T-helper 2 cell (primary cell): ENCODE results near the gene STAT4.

Experiments
- DNase-seq, 5 experiments: peaks; one replicate each; pipeline versions ENCODE4 v3.0.0 to v3.0.0-alpha.2; 2012 to 2022

The STAT4 gene

GRCh38 chr2:190993292-190993643 is 157.5 kb downstream of the STAT4 start:
- no peak for DNase-seq

GRCh38 chr2:190990132-190990531 is 160.7 kb downstream of the STAT4 start:
- no peak for DNase-seq

- no peak for DNase-seq
Observed at GRCh38 chr2:190988910-190989309, 161.9 kb downstream of the STAT4 start.

- DNase-seq = no peak
Observed at GRCh38 chr2:190987938-190988337, 162.9 kb downstream of the STAT4 start.

GRCh38 chr2:190987116-190987515 is 163.7 kb downstream of the STAT4 start:
- DNase-seq = no peak

- DNase-seq = no peak
Observed at GRCh38 chr2:190986221-190986953, 164.4 kb downstream of the STAT4 start.

- peak in 1 of 5 experiments; percentile 33 for DNase-seq
Observed at GRCh38 chr2:190984595-190984994, 166.2 kb downstream of the STAT4 start.

- no peak for DNase-seq
Observed at GRCh38 chr2:190982262-190983034, 168.3 kb downstream of the STAT4 start.

- DNase-seq = no peak
Observed at GRCh38 chr2:190981733-190982132, 169.1 kb downstream of the STAT4 start.

GRCh38 chr2:190981333-190981732 is 169.5 kb downstream of the STAT4 start:
- DNase-seq = no peak

- no peak for DNase-seq
Observed at GRCh38 chr2:190980630-190981209, 170.1 kb downstream of the STAT4 start.

GRCh38 chr2:190979906-190980629 is 170.7 kb downstream of the STAT4 start:
- no peak for DNase-seq
